DOHH2 (cell line): Measurements from ENCODE around the gene GHRH.

Experiments
- CTCF ChIP-seq: fragments of 200-600 bp; sonication (generic); IDR thresholded peaks from one replicate; pipeline ENCODE4 v1.5.1; 2014; ENCODE audit warnings: antibody characterized with exemption, mild to moderate bottlenecking, low read depth, low read length; ENCODE audit not compliant: poor library complexity, severe bottlenecking
- EZH2phosphoT487 ChIP-seq: fragments of 200-600 bp; sonication (generic); IDR thresholded peaks from 2 replicates; pipeline ENCODE4 v1.6.1; 2017; ENCODE audit warnings: borderline replicate concordance, mild to moderate bottlenecking, antibody characterized with exemption, low read length, moderate library complexity, mixed read lengths

GRCh38 chr20:37271421-37271768, 9.8 kb upstream of the GHRH start:
- no peak for TF ChIP-seq CTCF
- TF ChIP-seq EZH2phosphoT487: no peak
